ENCODE data around the gene SESN3.

The SESN3 gene

GRCh38 chr11:95115597-95115996 lies 115.4 kb downstream of the SESN3 start:
- Histone ChIP-seq H3K4me1 (ENCODE audit: insufficient read depth, insufficient read length) (no peaks in the 10 kb centered on the region), H3K9me3 (ENCODE audit: insufficient read depth, low read length) (no peaks in the 10 kb centered on the region), H3K9ac (ENCODE audit: insufficient read length, low read depth) (no peak overlapping the region), H3K27me3 (ENCODE audit: insufficient read depth, insufficient read length) (no peaks in the 10 kb centered on the region), H3K36me3 (ENCODE audit: insufficient read depth, insufficient read length, low read length) (no peaks in the 10 kb centered on the region), H3K4me3 (ENCODE audit: insufficient read length, low read depth) (no peak overlapping the region)
- DNase-seq (ENCODE audit: low read depth, low spot score), result no peak
- TF ChIP-seq ZNF274 (IDR thresholded peaks at IDR 0.05; ENCODE audit: low read depth, low read length) (no peak), YY1 (IDR thresholded peaks at IDR 0.05; ENCODE audit: insufficient read depth, insufficient read length) (no peak), SUZ12 (IDR thresholded peaks at IDR 0.05; ENCODE audit: extremely low read depth, insufficient read depth, insufficient read length) (no peak)
